HCT116 (cell line): ENCODE data around the gene ASCL3. TPM values are rescaled to one million over a fixed set of nuclear protein-coding genes. Genes with fewer than 3 reads are reported as not detected.

Experiments used
- ATAC-seq: fragments of 200-7000 bp; cut with Tn5 transposase; 2 replicates; pipeline ENCODE4 v1.9.1; 2020; ENCODE audit warnings: mild to moderate bottlenecking, moderate library complexity
- BruUV-seq: library from RNA; stranded (reverse); fragments of 400-500 nt; replicated peaks from 2 replicates; lab custom pipeline; 2021; lab: Mats Ljungman, UMichigan
- CTCF ChIA-PET: fragments of 300-600 bp; sonication (Branson Sonifier 250); formaldehyde crosslinking; loops from one replicate; lab custom pipeline; 2021; ENCODE audit warnings: antibody characterized with exemption; lab: Charles Lee
- POLR2A ChIA-PET: fragments of 300-600, 350-600 bp; sonication (Branson Sonifier 250); formaldehyde crosslinking; loops from one replicate; lab custom pipeline; 2021; ENCODE audit warnings: antibody characterized with exemption; lab: Charles Lee
- RAD21 ChIA-PET, 2 experiments: fragments of 300-600 bp; sonication (Branson Sonifier 250); formaldehyde crosslinking; loops; one replicate each; lab custom pipeline; 2023; ENCODE audit warnings: low total read pairs in 2 of 2; ENCODE audit not compliant: uncharacterized antibody in 2 of 2, unreplicated experiment in 2 of 2, low non-redundant PET in 1 of 2; lab: Charles Lee
- DNase-seq: peaks from one replicate; pipeline ENCODE4 v3.0.0-alpha.2; 2010; ENCODE audit warnings: low read depth, low spot score
- H2AFZ ChIP-seq: fragments of 200-600 bp; shearing (Covaris generic), sonication (generic); 2 replicates; pipeline ENCODE4 v1.6.1; 2017; ENCODE audit warnings: low read depth, mixed run types, mixed read lengths, antibody characterized with exemption, low read length; ENCODE audit not compliant: poor library complexity, severe bottlenecking
- H3K27ac ChIP-seq: 2 replicates; pipeline ENCODE4 v1.5.1; 2012; ENCODE audit warnings: low read depth, low read length
- H3K27me3 ChIP-seq: fragments of 200-600 bp; sonication (generic); 2 replicates; pipeline ENCODE4 v1.6.1; 2016; ENCODE audit warnings: mixed run types, low read length, mixed read lengths; ENCODE audit not compliant: insufficient read depth
- H3K36me3 ChIP-seq, 2 experiments: fragments of 200-500 bp in 1 of 2; fragments of 200-600 bp in 1 of 2; sonication (Bioruptor generic) in 1 of 2; sonication (generic) in 1 of 2; 2 replicates each; pipeline versions ENCODE4 v1.5.1 to v1.6.1; 2014 to 2016; ENCODE audit warnings: low read length in 2 of 2, inconsistent platforms in 1 of 2, mixed read lengths in 1 of 2, mixed run types in 1 of 2; ENCODE audit not compliant: insufficient read depth in 2 of 2, control insufficient read depth in 1 of 2
- H3K4me1 ChIP-seq, 2 experiments: fragments of 200-600 bp in 1 of 2; sonication (generic) in 1 of 2; 2 replicates each; pipeline versions ENCODE4 v1.5.1 to v1.6.1; 2012 to 2017; ENCODE audit warnings: low read length in 2 of 2, inconsistent platforms in 1 of 2, mild to moderate bottlenecking in 1 of 2, mixed read lengths in 1 of 2, mixed run types in 1 of 2, moderate library complexity in 1 of 2; ENCODE audit not compliant: insufficient read depth in 2 of 2, control insufficient read depth in 1 of 2
- H3K4me2 ChIP-seq: fragments of 200-600 bp; sonication (generic); 2 replicates; pipeline ENCODE4 v1.6.1; 2017; ENCODE audit warnings: mixed run types, low read length, mixed read lengths
- H3K4me3 ChIP-seq, 2 experiments: fragments of 200-600 bp in 1 of 2; sonication (generic) in 1 of 2; replicated peaks in 1 of 2; 2 replicates each; pipeline ENCODE4 v1.5.1; 2011 to 2016; ENCODE audit warnings: low read length in 2 of 2, control low read depth in 1 of 2, low read depth in 1 of 2, mild to moderate bottlenecking in 1 of 2, mixed read lengths in 1 of 2, mixed run types in 1 of 2
- H3K79me2 ChIP-seq: fragments of 200-600 bp; sonication (generic); 2 replicates; pipeline ENCODE4 v1.6.1; 2017; ENCODE audit warnings: mild to moderate bottlenecking, mixed run types, low read length, moderate library complexity, mixed read lengths; ENCODE audit not compliant: insufficient read depth
- H3K9ac ChIP-seq: fragments of 200-600 bp; sonication (generic); 2 replicates; pipeline ENCODE4 v1.6.1; 2016; ENCODE audit warnings: low read length, mixed read lengths
- H3K9me2 ChIP-seq: fragments of 200-600 bp; sonication (generic), shearing (Covaris generic); 2 replicates; pipeline ENCODE4 v1.6.1; 2017; ENCODE audit warnings: mixed run types, mild to moderate bottlenecking, moderate library complexity; ENCODE audit not compliant: insufficient read depth
- H3K9me3 ChIP-seq, 2 experiments: fragments of 200-500 bp in 1 of 2; fragments of 200-600 bp in 1 of 2; sonication (Bioruptor generic) in 1 of 2; sonication (generic) in 1 of 2; 2 replicates each; pipeline ENCODE4 v1.6.1; 2014 to 2017; ENCODE audit warnings: low read length in 2 of 2, mixed read lengths in 2 of 2, inconsistent platforms in 1 of 2, low read depth in 1 of 2, mild to moderate bottlenecking in 1 of 2, mixed run types in 1 of 2, moderate library complexity in 1 of 2; ENCODE audit not compliant: control insufficient read depth in 1 of 2, insufficient read depth in 1 of 2
- H4K20me1 ChIP-seq: fragments of 200-600 bp; sonication (generic), shearing (Covaris generic); 2 replicates; pipeline ENCODE4 v1.6.1; 2017; ENCODE audit warnings: mixed run types, mild to moderate bottlenecking, moderate library complexity; ENCODE audit not compliant: insufficient read depth
- EGR1 ChIP-seq: IDR thresholded peaks from 2 replicates; pipeline ENCODE4 v1.6.1; 2012; ENCODE audit warnings: low read depth
- EZH2 ChIP-seq: fragments of 200-600 bp; sonication (generic); IDR thresholded peaks from 2 replicates; pipeline ENCODE4 v1.6.1; 2017; ENCODE audit warnings: antibody characterized with exemption, mixed run types
- EZH2phosphoT487 ChIP-seq: fragments of 200-600 bp; IDR thresholded peaks from 2 replicates; pipeline ENCODE4 v1.6.1; 2018; ENCODE audit warnings: antibody characterized with exemption, borderline replicate concordance
- FOSL1 ChIP-seq: IDR thresholded peaks from 2 replicates; pipeline ENCODE4 v1.6.1; 2012; ENCODE audit warnings: low read depth
- MAX ChIP-seq: IDR thresholded peaks from 2 replicates; pipeline ENCODE4 v1.6.1; 2012
- POLR2A ChIP-seq: IDR thresholded peaks from 2 replicates; pipeline ENCODE4 v1.7.0; 2011; ENCODE audit warnings: borderline replicate concordance; ENCODE audit not compliant: insufficient read depth, insufficient read length; ENCODE audit errors: extremely low read depth
- POLR2AphosphoS5 ChIP-seq: IDR thresholded peaks from 2 replicates; pipeline ENCODE4 v1.6.1; 2011; ENCODE audit warnings: mild to moderate bottlenecking, low read depth, low read length, moderate library complexity
- RAD21 ChIP-seq: IDR thresholded peaks from 2 replicates; pipeline ENCODE4 v1.6.1; 2012; ENCODE audit warnings: low read depth, mild to moderate bottlenecking
- SIN3A ChIP-seq: IDR thresholded peaks from 2 replicates; pipeline ENCODE4 v1.6.1; 2012; ENCODE audit warnings: low read depth
- SP1 ChIP-seq: IDR thresholded peaks from 2 replicates; pipeline ENCODE4 v1.6.1; 2012; ENCODE audit warnings: low read depth
- SRF ChIP-seq: IDR thresholded peaks from 2 replicates; pipeline ENCODE4 v1.6.1; 2012; ENCODE audit warnings: low read depth
- TCF7L2 ChIP-seq: IDR thresholded peaks from 2 replicates; pipeline ENCODE4 v1.7.0; 2011; ENCODE audit warnings: borderline replicate concordance, inconsistent platforms; ENCODE audit not compliant: insufficient read depth, insufficient read length; ENCODE audit errors: extremely low read depth
- ZFX ChIP-seq: fragments of 450-650 bp; IDR thresholded peaks from 2 replicates; pipeline ENCODE4 v1.6.1; 2017
- intact Hi-C: fragments of 100-400 bp; cut with micrococcal nuclease; formaldehyde crosslinking; loops from 2 replicates; pipeline ENCODE4 v1.10.0; 2022
- total RNA-seq: library from RNA; stranded (reverse); gene quantifications from one replicate; pipeline ENCODE4 v1.2.1, GENCODE V29; 2021; ENCODE audit not compliant: unreplicated experiment
- TF ChIP-seq, protein P1 (sequence below): IDR thresholded peaks from 2 replicates; pipeline ENCODE4 v1.6.1; 2012; ENCODE audit warnings: low read depth
- TF ChIP-seq, protein P2 (sequence below), 3 experiments: fragments of 200-600 bp in 1 of 3; sonication (generic) in 1 of 3; IDR thresholded peaks in 2 of 3; conservative IDR thresholded peaks in 1 of 3; 2 replicates each; pipeline ENCODE4 v1.5.1; 2012 to 2017; ENCODE audit warnings: low read depth in 2 of 3, low read length in 2 of 3, antibody characterized with exemption in 1 of 3, borderline replicate concordance in 1 of 3, control low read depth in 1 of 3, mild to moderate bottlenecking in 1 of 3, mixed read lengths in 1 of 3, mixed run types in 1 of 3, moderate library complexity in 1 of 3; ENCODE audit not compliant: insufficient read depth in 1 of 3

The ASCL3 gene
- total RNA-seq, 1 experiment from 2014 or later = not detected

GRCh38 chr11:8911029-8911823, 31.6 kb downstream of the ASCL3 start, which contains the start of gene AKIP1:
Gene AKIP1, plus strand, starts transcription at chr11:8911189. Its CDS starts 261 bp downstream, at chr11:8911450.
- no TSS peak for BruUV-seq
- Histone ChIP-seq H2AFZ (peak within 1 kb of the TSS; percentile 40), H3K4me1 (peaks cover 3 to 14% of the 10 kb centered on the region in 2 experiments), H3K9ac (peak within 1 kb of the TSS; percentile 76), H3K79me2 (no peaks in the 10 kb centered on the region), H3K4me2 (peak within 1 kb of the TSS; percentile 97), H3K27me3 (no peaks in the 10 kb centered on the region), H3K27ac (peak within 1 kb of the TSS; percentile 74), H4K20me1 (no peaks in the 10 kb centered on the region), H3K9me3 (no peaks in the 10 kb centered on the region), H3K4me3 (peak within 1 kb of the TSS; percentile 86 to 91), H3K9me2 (no peaks in the 10 kb centered on the region), H3K36me3 (peaks cover 0 to under 1% of the 10 kb centered on the region in 2 experiments; a peak in 1 of 4 replicates)
- ChIA-PET CTCF (interaction anchor here (1.0 to 2.5 kb wide), 3 partner anchors 48 to 595 kb away, joined by 3 to 15 read pairs (median 5); no protein-coding TSS in a partner anchor), RAD21 (no interaction called here), POLR2A (interaction anchor here (0.6 to 1.5 kb wide), 4 partner anchors 24 to 1455 kb away, joined by 3 to 6 read pairs (median 4); partner anchors contain the start of gene TRIM66)
- TF ChIP-seq POLR2AphosphoS5 (peak; percentile 76; the same call in 1 of the 2 replicates), EZH2phosphoT487 (no peak), SIN3A (peak; percentile 70), TCF7L2 (no peak), SRF (no peak), POLR2A (peak; percentile 30), SP1 (no peak), FOSL1 (no peak), ZFX (peak; percentile 85), EGR1 (no peak), RAD21 (no peak), MAX (peak; percentile 43; the same call in 1 of the 2 replicates), EZH2 (no peak)
- TF ChIP-seq, protein P1, sequence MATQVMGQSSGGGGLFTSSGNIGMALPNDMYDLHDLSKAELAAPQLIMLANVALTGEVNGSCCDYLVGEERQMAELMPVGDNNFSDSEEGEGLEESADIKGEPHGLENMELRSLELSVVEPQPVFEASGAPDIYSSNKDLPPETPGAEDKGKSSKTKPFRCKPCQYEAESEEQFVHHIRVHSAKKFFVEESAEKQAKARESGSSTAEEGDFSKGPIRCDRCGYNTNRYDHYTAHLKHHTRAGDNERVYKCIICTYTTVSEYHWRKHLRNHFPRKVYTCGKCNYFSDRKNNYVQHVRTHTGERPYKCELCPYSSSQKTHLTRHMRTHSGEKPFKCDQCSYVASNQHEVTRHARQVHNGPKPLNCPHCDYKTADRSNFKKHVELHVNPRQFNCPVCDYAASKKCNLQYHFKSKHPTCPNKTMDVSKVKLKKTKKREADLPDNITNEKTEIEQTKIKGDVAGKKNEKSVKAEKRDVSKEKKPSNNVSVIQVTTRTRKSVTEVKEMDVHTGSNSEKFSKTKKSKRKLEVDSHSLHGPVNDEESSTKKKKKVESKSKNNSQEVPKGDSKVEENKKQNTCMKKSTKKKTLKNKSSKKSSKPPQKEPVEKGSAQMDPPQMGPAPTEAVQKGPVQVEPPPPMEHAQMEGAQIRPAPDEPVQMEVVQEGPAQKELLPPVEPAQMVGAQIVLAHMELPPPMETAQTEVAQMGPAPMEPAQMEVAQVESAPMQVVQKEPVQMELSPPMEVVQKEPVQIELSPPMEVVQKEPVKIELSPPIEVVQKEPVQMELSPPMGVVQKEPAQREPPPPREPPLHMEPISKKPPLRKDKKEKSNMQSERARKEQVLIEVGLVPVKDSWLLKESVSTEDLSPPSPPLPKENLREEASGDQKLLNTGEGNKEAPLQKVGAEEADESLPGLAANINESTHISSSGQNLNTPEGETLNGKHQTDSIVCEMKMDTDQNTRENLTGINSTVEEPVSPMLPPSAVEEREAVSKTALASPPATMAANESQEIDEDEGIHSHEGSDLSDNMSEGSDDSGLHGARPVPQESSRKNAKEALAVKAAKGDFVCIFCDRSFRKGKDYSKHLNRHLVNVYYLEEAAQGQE = no peak
- TF ChIP-seq, protein P2, sequence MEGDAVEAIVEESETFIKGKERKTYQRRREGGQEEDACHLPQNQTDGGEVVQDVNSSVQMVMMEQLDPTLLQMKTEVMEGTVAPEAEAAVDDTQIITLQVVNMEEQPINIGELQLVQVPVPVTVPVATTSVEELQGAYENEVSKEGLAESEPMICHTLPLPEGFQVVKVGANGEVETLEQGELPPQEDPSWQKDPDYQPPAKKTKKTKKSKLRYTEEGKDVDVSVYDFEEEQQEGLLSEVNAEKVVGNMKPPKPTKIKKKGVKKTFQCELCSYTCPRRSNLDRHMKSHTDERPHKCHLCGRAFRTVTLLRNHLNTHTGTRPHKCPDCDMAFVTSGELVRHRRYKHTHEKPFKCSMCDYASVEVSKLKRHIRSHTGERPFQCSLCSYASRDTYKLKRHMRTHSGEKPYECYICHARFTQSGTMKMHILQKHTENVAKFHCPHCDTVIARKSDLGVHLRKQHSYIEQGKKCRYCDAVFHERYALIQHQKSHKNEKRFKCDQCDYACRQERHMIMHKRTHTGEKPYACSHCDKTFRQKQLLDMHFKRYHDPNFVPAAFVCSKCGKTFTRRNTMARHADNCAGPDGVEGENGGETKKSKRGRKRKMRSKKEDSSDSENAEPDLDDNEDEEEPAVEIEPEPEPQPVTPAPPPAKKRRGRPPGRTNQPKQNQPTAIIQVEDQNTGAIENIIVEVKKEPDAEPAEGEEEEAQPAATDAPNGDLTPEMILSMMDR (IDR thresholded peaks at IDR 0.05 in 2 of 3, conservative IDR thresholded peaks at IDR 0.05 in 1 of 3; ENCODE audit: borderline replicate concordance in 1 of 3, insufficient read depth in 1 of 3, low read depth in 2 of 3, low read length in 2 of 3) = no peak
- peak; percentile 95 for ATAC-seq
- DNase-seq = peak; percentile 83
- intact Hi-C loops = loop anchor here (5.0 kb wide), 1 partner anchor 596 kb away; no protein-coding TSS in a partner anchor
